ENCODE results near the gene KIAA0825.
A peak's percentile ranks its signal among the peaks of the same experiment; 100 is the strongest.

KIAA0825 gene

GRCh38 chr5:94184870-94185269, 433.5 kb downstream of the KIAA0825 start:
- no peak overlapping the region for H2AFZ ChIP-seq (ENCODE audit: low read depth, low read length)
- H3K9me3 ChIP-seq (ENCODE audit: insufficient read depth, low read length, severe bottlenecking), result no peaks in the 10 kb centered on the region
- TF ChIP-seq CTCF (IDR thresholded peaks at IDR 0.05; ENCODE audit: borderline replicate concordance, extremely low read depth, low read length, poor library complexity, severe bottlenecking), result no peak
- no peak for TF ChIP-seq EZH2 (IDR thresholded peaks at IDR 0.05; ENCODE audit: borderline replicate concordance, low read depth, low read length, severe bottlenecking)
- H4K20me1 ChIP-seq (ENCODE audit: insufficient read depth, low read length), result no peaks in the 10 kb centered on the region
- no peak overlapping the region for H3K27ac ChIP-seq (ENCODE audit: low read length)
- H3K4me2 ChIP-seq (ENCODE audit: insufficient read depth, low read length), result no peak overlapping the region
- H3K4me1 ChIP-seq (ENCODE audit: insufficient read depth, low read length), result no peaks in the 10 kb centered on the region
- ATAC-seq (ENCODE audit: insufficient read depth, low read depth) (no peak), DNase-seq (no peak)
- H3K9ac ChIP-seq (ENCODE audit: low read depth, low read length), result no peak overlapping the region
- H3K27me3 ChIP-seq (ENCODE audit: insufficient read depth, low read length, poor library complexity), result no peaks in the 10 kb centered on the region
- no peak overlapping the region for H3K4me3 ChIP-seq (ENCODE audit: low read depth in 1 of 2, low read length in 2 of 2)
- H3K79me2 ChIP-seq (ENCODE audit: insufficient read depth, low read length), result no peaks in the 10 kb centered on the region
- H3K36me3 ChIP-seq (ENCODE audit: insufficient read depth, low read length), result no peaks in the 10 kb centered on the region

GRCh38 chr5:94181895-94182294, 436.5 kb downstream of the KIAA0825 start:
- ATAC-seq (ENCODE audit: insufficient read depth, low read depth), result no peak
- H3K27ac ChIP-seq (ENCODE audit: low read length), result no peak overlapping the region
- TF ChIP-seq EZH2 (IDR thresholded peaks at IDR 0.05; ENCODE audit: borderline replicate concordance, low read depth, low read length, severe bottlenecking), result no peak
- TF ChIP-seq CTCF (IDR thresholded peaks at IDR 0.05; ENCODE audit: borderline replicate concordance, extremely low read depth, low read length, poor library complexity, severe bottlenecking), result peak; percentile 38

GRCh38 chr5:94180761-94181160, 437.6 kb downstream of the KIAA0825 start:
- Histone ChIP-seq H2AFZ (ENCODE audit: low read depth, low read length) (no peak overlapping the region), H3K27ac (ENCODE audit: low read length) (no peak overlapping the region), H3K79me2 (ENCODE audit: insufficient read depth, low read length) (no peaks in the 10 kb centered on the region), H3K36me3 (ENCODE audit: insufficient read depth, low read length) (no peaks in the 10 kb centered on the region), H3K4me2 (ENCODE audit: insufficient read depth, low read length) (no peak overlapping the region), H3K9me3 (ENCODE audit: insufficient read depth, low read length, severe bottlenecking) (no peaks in the 10 kb centered on the region), H4K20me1 (ENCODE audit: insufficient read depth, low read length) (no peaks in the 10 kb centered on the region), H3K9ac (ENCODE audit: low read depth, low read length) (no peak overlapping the region), H3K27me3 (ENCODE audit: insufficient read depth, low read length, poor library complexity) (no peaks in the 10 kb centered on the region), H3K4me1 (ENCODE audit: insufficient read depth, low read length) (no peaks in the 10 kb centered on the region), H3K4me3 (ENCODE audit: low read depth in 1 of 2, low read length in 2 of 2) (no peak overlapping the region)
- TF ChIP-seq EZH2 (IDR thresholded peaks at IDR 0.05; ENCODE audit: borderline replicate concordance, low read depth, low read length, severe bottlenecking), result no peak
- no peak for TF ChIP-seq CTCF (IDR thresholded peaks at IDR 0.05; ENCODE audit: borderline replicate concordance, extremely low read depth, low read length, poor library complexity, severe bottlenecking)
- DNase-seq, result no peak
- ATAC-seq (ENCODE audit: insufficient read depth, low read depth), result no peak

More at GRCh38 chr5:94181895-94182294, 436.5 kb downstream of the KIAA0825 start:
- H3K4me2 ChIP-seq (ENCODE audit: insufficient read depth, low read length), result no peak overlapping the region
- H3K4me3 ChIP-seq (ENCODE audit: low read depth in 1 of 2, low read length in 2 of 2), result no peak overlapping the region
- no peak overlapping the region for H3K9ac ChIP-seq (ENCODE audit: low read depth, low read length)
- no peaks in the 10 kb centered on the region for H3K79me2 ChIP-seq (ENCODE audit: insufficient read depth, low read length)
- no peaks in the 10 kb centered on the region for H3K9me3 ChIP-seq (ENCODE audit: insufficient read depth, low read length, severe bottlenecking)
- H3K27me3 ChIP-seq (ENCODE audit: insufficient read depth, low read length, poor library complexity), result no peaks in the 10 kb centered on the region
- no peaks in the 10 kb centered on the region for H3K36me3 ChIP-seq (ENCODE audit: insufficient read depth, low read length)
- no peaks in the 10 kb centered on the region for H4K20me1 ChIP-seq (ENCODE audit: insufficient read depth, low read length)
- DNase-seq, result no peak
- H3K4me1 ChIP-seq (ENCODE audit: insufficient read depth, low read length), result no peaks in the 10 kb centered on the region
- H2AFZ ChIP-seq (ENCODE audit: low read depth, low read length), result no peak overlapping the region

GRCh38 chr5:94175912-94176311, 442.5 kb downstream of the KIAA0825 start:
- Histone ChIP-seq H2AFZ (ENCODE audit: low read depth, low read length) (no peak overlapping the region), H3K9ac (ENCODE audit: low read depth, low read length) (no peak overlapping the region), H3K36me3 (ENCODE audit: insufficient read depth, low read length) (no peaks in the 10 kb centered on the region), H4K20me1 (ENCODE audit: insufficient read depth, low read length) (no peaks in the 10 kb centered on the region), H3K4me3 (ENCODE audit: low read depth in 1 of 2, low read length in 2 of 2) (no peak overlapping the region), H3K27ac (ENCODE audit: low read length) (no peak overlapping the region), H3K4me1 (ENCODE audit: insufficient read depth, low read length) (no peaks in the 10 kb centered on the region), H3K79me2 (ENCODE audit: insufficient read depth, low read length) (no peaks in the 10 kb centered on the region), H3K4me2 (ENCODE audit: insufficient read depth, low read length) (no peak overlapping the region), H3K27me3 (ENCODE audit: insufficient read depth, low read length, poor library complexity) (no peaks in the 10 kb centered on the region), H3K9me3 (ENCODE audit: insufficient read depth, low read length, severe bottlenecking) (no peaks in the 10 kb centered on the region)
- no peak for ATAC-seq (ENCODE audit: insufficient read depth, low read depth)
- DNase-seq, result no peak
- TF ChIP-seq CTCF (IDR thresholded peaks at IDR 0.05; ENCODE audit: borderline replicate concordance, extremely low read depth, low read length, poor library complexity, severe bottlenecking) (no peak), EZH2 (IDR thresholded peaks at IDR 0.05; ENCODE audit: borderline replicate concordance, low read depth, low read length, severe bottlenecking) (no peak)
